IMR-90 (cell line): ENCODE data around the gene TENM3. TPM values are rescaled to one million over a fixed set of nuclear protein-coding genes. Genes with fewer than 3 reads are reported as not detected.

Experiments
- ATAC-seq: fragments of 200-7000 bp; cut with Tn5 transposase; 2 replicates; pipeline ENCODE4 v1.9.1; 2020; ENCODE audit warnings: low read depth, mild to moderate bottlenecking, moderate library complexity
- BruUV-seq: library from RNA; stranded (reverse); fragments of 400-500 nt; replicated peaks from 2 replicates; lab custom pipeline; 2021; lab: Mats Ljungman, UMichigan
- CTCF ChIA-PET: fragments of 300-600 bp; formaldehyde crosslinking; extraction: SDS; loops from one replicate; lab custom pipeline; 2021; ENCODE audit warnings: antibody characterized with exemption; lab: Yijun Ruan, JAX
- POLR2A ChIA-PET: fragments of 300-600 bp; sonication (Branson Sonifier 250); formaldehyde crosslinking; loops from one replicate; lab custom pipeline; 2022; ENCODE audit warnings: antibody characterized with exemption; ENCODE audit not compliant: unreplicated experiment; lab: Charles Lee
- DNase-seq: peaks from one replicate; pipeline ENCODE4 v3.0.0; 2013
- H2AFZ ChIP-seq: replicated peaks from 2 replicates; pipeline ENCODE3; 2013; ENCODE audit warnings: low read length, mild to moderate bottlenecking; ENCODE audit not compliant: poor library complexity
- H2AK5ac ChIP-seq: 2 replicates; pipeline ENCODE4 v1.6.1; 2013; ENCODE audit warnings: low read depth, low read length, inconsistent platforms
- H2AK9ac ChIP-seq: replicated peaks from 2 replicates; pipeline ENCODE3; 2013; ENCODE audit warnings: mild to moderate bottlenecking, low read depth, low read length, moderate library complexity; ENCODE audit not compliant: poor library complexity
- H2BK120ac ChIP-seq: 2 replicates; pipeline ENCODE4 v1.6.1; 2013; ENCODE audit warnings: low read depth, low read length, inconsistent platforms
- H2BK15ac ChIP-seq: 3 replicates; pipeline ENCODE4 v1.6.1; 2013; ENCODE audit warnings: low read depth, low read length, inconsistent platforms
- H2BK20ac ChIP-seq: 2 replicates; pipeline ENCODE4 v1.6.1; 2013; ENCODE audit warnings: low read depth, mild to moderate bottlenecking, inconsistent platforms, low read length, moderate library complexity
- H2BK5ac ChIP-seq: 2 replicates; pipeline ENCODE4 v1.6.1; 2013; ENCODE audit warnings: mild to moderate bottlenecking, low read depth, low read length, inconsistent platforms; ENCODE audit not compliant: poor library complexity, severe bottlenecking
- H3K14ac ChIP-seq: replicated peaks from 2 replicates; pipeline ENCODE4 v1.6.1; 2013; ENCODE audit warnings: low read depth, low read length, inconsistent platforms
- H3K18ac ChIP-seq: 2 replicates; pipeline ENCODE4 v1.6.1; 2013; ENCODE audit warnings: low read depth, low read length, control low read depth
- H3K23ac ChIP-seq: 2 replicates; pipeline ENCODE4 v1.6.1; 2013; ENCODE audit warnings: low read depth, low read length, inconsistent platforms
- H3K27ac ChIP-seq: 2 replicates; pipeline ENCODE4 v1.5.1; 2013; ENCODE audit warnings: mild to moderate bottlenecking, control low read depth, low read length; ENCODE audit not compliant: insufficient read depth
- H3K27me3 ChIP-seq: 2 replicates; pipeline ENCODE4 v1.6.1; 2013; ENCODE audit warnings: low read length; ENCODE audit not compliant: control insufficient read depth, insufficient read depth
- H3K36me3 ChIP-seq: 2 replicates; pipeline ENCODE4 v1.6.1; 2013; ENCODE audit warnings: low read length, mixed read lengths; ENCODE audit not compliant: control insufficient read depth, insufficient read depth
- H3K4ac ChIP-seq: 2 replicates; pipeline ENCODE4 v1.6.1; 2013; ENCODE audit warnings: low read depth, low read length, inconsistent platforms
- H3K4me1 ChIP-seq: 2 replicates; pipeline ENCODE4 v1.6.1; 2013; ENCODE audit warnings: low read length, mixed read lengths; ENCODE audit not compliant: control insufficient read depth, insufficient read depth
- H3K4me2 ChIP-seq: 2 replicates; pipeline ENCODE4 v1.6.1; 2013; ENCODE audit warnings: low read depth, mild to moderate bottlenecking, control low read depth, low read length, moderate library complexity
- H3K4me3 ChIP-seq: 2 replicates; pipeline ENCODE4 v1.5.1; 2013; ENCODE audit warnings: low read depth, mild to moderate bottlenecking, control low read depth, low read length, moderate library complexity; ENCODE audit not compliant: insufficient read depth
- H3K56ac ChIP-seq: 2 replicates; pipeline ENCODE4 v1.6.1; 2013; ENCODE audit warnings: low read length, inconsistent platforms; ENCODE audit not compliant: insufficient read depth; ENCODE audit errors: extremely low read depth
- H3K79me1 ChIP-seq, 2 experiments: 2 replicates each; pipeline ENCODE4 v1.6.1; 2013; ENCODE audit warnings: low read length in 2 of 2, inconsistent platforms in 1 of 2, low read depth in 1 of 2
- H3K9ac ChIP-seq: 2 replicates; pipeline ENCODE4 v1.6.1; 2013; ENCODE audit warnings: low read depth, low read length, control low read depth
- H3K9me1 ChIP-seq: 2 replicates; pipeline ENCODE4 v1.6.1; 2013; ENCODE audit warnings: low read length, inconsistent platforms; ENCODE audit not compliant: insufficient read depth
- H3K9me3 ChIP-seq: 2 replicates; pipeline ENCODE4 v1.6.1; 2013; ENCODE audit warnings: low read length; ENCODE audit not compliant: control insufficient read depth, insufficient read depth
- H4K20me1 ChIP-seq: 2 replicates; pipeline ENCODE4 v1.6.1; 2013; ENCODE audit warnings: low read length, inconsistent platforms; ENCODE audit not compliant: insufficient read depth
- H4K5ac ChIP-seq: 2 replicates; pipeline ENCODE4 v1.6.1; 2013; ENCODE audit warnings: mild to moderate bottlenecking, low read depth, low read length, control low read depth
- H4K8ac ChIP-seq, 2 experiments: 2 replicates each; pipeline ENCODE4 v1.6.1; 2013; ENCODE audit warnings: low read depth in 2 of 2, low read length in 2 of 2, control low read depth in 1 of 2, inconsistent platforms in 1 of 2
- H4K91ac ChIP-seq: 2 replicates; pipeline ENCODE4 v1.6.1; 2013; ENCODE audit warnings: low read depth, low read length, inconsistent platforms; ENCODE audit not compliant: insufficient read depth
- BHLHE40 ChIP-seq: fragments of 150-350 bp; IDR thresholded peaks from 2 replicates; pipeline ENCODE4 v1.6.1; 2016; ENCODE audit warnings: mild to moderate bottlenecking, low read depth, low read length
- CEBPB ChIP-seq: IDR thresholded peaks from 2 replicates; pipeline ENCODE4 v1.6.1; 2012; ENCODE audit warnings: low read depth, low read length, improper control_type of control experiment
- CTCF ChIP-seq: conservative IDR thresholded peaks from 2 replicates; pipeline ENCODE4 v1.5.1; 2012; ENCODE audit warnings: mild to moderate bottlenecking, low read depth, low read length, improper control_type of control experiment
- MAFK ChIP-seq: IDR thresholded peaks from 2 replicates; pipeline ENCODE4 v1.6.1; 2012; ENCODE audit warnings: low read depth, low read length, improper control_type of control experiment
- MAZ ChIP-seq: IDR thresholded peaks from 2 replicates; pipeline ENCODE4 v1.6.1; 2012; ENCODE audit warnings: low read depth, mild to moderate bottlenecking, low read length, improper control_type of control experiment, moderate library complexity, borderline replicate concordance
- MXI1 ChIP-seq: IDR thresholded peaks from 2 replicates; pipeline ENCODE4 v1.6.1; 2012; ENCODE audit warnings: low read depth, mild to moderate bottlenecking, low read length, moderate library complexity, borderline replicate concordance
- POLR2A ChIP-seq: IDR thresholded peaks from 2 replicates; pipeline ENCODE4 v1.6.1; 2012; ENCODE audit warnings: mild to moderate bottlenecking, low read depth, low read length
- RAD21 ChIP-seq: IDR thresholded peaks from 2 replicates; pipeline ENCODE4 v1.6.1; 2012; ENCODE audit warnings: low read length, improper control_type of control experiment
- RCOR1 ChIP-seq: IDR thresholded peaks from 2 replicates; pipeline ENCODE4 v1.6.1; 2012; ENCODE audit warnings: mild to moderate bottlenecking, low read length, improper control_type of control experiment; ENCODE audit not compliant: insufficient replicate concordance
- SMC3 ChIP-seq: fragments of 150-350 bp; IDR thresholded peaks from 2 replicates; pipeline ENCODE4 v1.6.1; 2016; ENCODE audit warnings: low read depth, mild to moderate bottlenecking, antibody characterized with exemption, low read length, moderate library complexity
- USF2 ChIP-seq: fragments of 150-350 bp; IDR thresholded peaks from 2 replicates; pipeline ENCODE4 v1.6.1; 2017; ENCODE audit warnings: mild to moderate bottlenecking, antibody characterized with exemption, low read length, low read depth
- WGBS, 2 experiments: methylation state at CpG; one replicate each; pipeline versions ENCODE4 v1.1.5 to v1.1.7; 2013; ENCODE audit warnings: missing lambda C conversion rate in 2 of 2; ENCODE audit not compliant: insufficient read length in 1 of 2; ENCODE audit errors: extremely low coverage in 2 of 2; 5-methylcytosine and 5-hydroxymethylcytosine counted together
- dilution Hi-C: fragments of 300-500 bp; cut with HindIII; formaldehyde crosslinking; loops from one replicate; pipeline ENCODE4 v1.14.3; 2018; ENCODE audit warnings: low sequenced_read_pairs; ENCODE audit not compliant: unreplicated experiment
- in situ Hi-C: fragments of 300-500 bp; cut with MboI; formaldehyde crosslinking; loops from 3 replicates; pipeline ENCODE4 v1.14.3; 2019; ENCODE audit warnings: low sequenced_read_pairs, inconsistent platforms, mixed read lengths
- intact Hi-C: fragments of 100-400 bp; cut with micrococcal nuclease; formaldehyde crosslinking; loops from 2 replicates; pipeline ENCODE4 v1.10.0; 2022
- polyA plus RNA-seq, 3 experiments: library from polyadenylated mRNA; depleted of rRNA; stranded (reverse); fragments of >200 nt; gene quantifications; 2 replicates each; pipeline ENCODE4 v1.2.3, GENCODE V29; 2012; ENCODE audit warnings: low replicate concordance in 1 of 3
- total RNA-seq: library from RNA; depleted of rRNA; stranded (reverse); fragments of >200 nt; gene quantifications from 2 replicates; pipeline ENCODE4 v1.2.3, GENCODE V29; 2012
- TF ChIP-seq, protein P1 (sequence below): fragments of 150-350 bp; IDR thresholded peaks from 2 replicates; pipeline ENCODE4 v1.6.1; 2016; ENCODE audit warnings: low read depth, mild to moderate bottlenecking, low read length, moderate library complexity, borderline replicate concordance

TENM3 gene
- total and polyA plus RNA-seq, 2 of the 4 experiments (the other 2 are of a cell fraction): 29.9 to 173 TPM

DNA sequence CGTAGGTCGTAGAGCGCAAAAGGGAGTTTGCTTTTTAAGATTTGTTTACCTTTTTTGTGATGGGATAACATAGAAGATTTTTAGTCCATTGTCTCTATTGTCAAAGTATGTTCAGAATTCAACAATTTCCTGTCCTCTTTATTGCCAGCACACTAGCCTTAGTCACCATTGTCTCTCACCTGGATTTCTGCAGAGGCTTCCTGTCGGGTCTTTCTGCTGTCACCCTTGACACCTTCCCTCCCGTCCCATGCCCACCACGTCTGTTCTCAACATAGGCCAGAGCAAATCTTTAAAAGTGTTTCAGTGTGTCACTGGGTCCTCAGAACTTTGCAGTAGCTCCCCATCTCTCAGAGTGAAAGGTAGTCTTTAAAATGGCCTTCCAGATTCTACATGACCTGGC lies 323.9 kb downstream of the TENM3 start:
- CTCF ChIA-PET: interaction anchor here (0.7 kb wide), 1 partner anchor 10 kb away, joined by 4 read pairs; no protein-coding TSS in a partner anchor
- dilution Hi-C loops: no loop called here

More for the DNA sequence above, 323.9 kb downstream of the TENM3 start:
- intact Hi-C loops (no loop called here), in situ Hi-C loops (no loop called here)
- no peak for TF ChIP-seq POLR2A
- TF ChIP-seq CTCF: no peak
- TF ChIP-seq MAZ: no peak
- TF ChIP-seq, protein P1, sequence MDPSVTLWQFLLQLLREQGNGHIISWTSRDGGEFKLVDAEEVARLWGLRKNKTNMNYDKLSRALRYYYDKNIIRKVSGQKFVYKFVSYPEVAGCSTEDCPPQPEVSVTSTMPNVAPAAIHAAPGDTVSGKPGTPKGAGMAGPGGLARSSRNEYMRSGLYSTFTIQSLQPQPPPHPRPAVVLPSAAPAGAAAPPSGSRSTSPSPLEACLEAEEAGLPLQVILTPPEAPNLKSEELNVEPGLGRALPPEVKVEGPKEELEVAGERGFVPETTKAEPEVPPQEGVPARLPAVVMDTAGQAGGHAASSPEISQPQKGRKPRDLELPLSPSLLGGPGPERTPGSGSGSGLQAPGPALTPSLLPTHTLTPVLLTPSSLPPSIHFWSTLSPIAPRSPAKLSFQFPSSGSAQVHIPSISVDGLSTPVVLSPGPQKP: no peak
- TF ChIP-seq RAD21: no peak
- TF ChIP-seq USF2: no peak
- no peak for TF ChIP-seq MXI1
- TF ChIP-seq BHLHE40: no peak
- no peak for TF ChIP-seq SMC3
- no peak for TF ChIP-seq RCOR1
- TF ChIP-seq MAFK: no peak
- no peak for TF ChIP-seq CEBPB
- H4K20me1 ChIP-seq: no peaks in the 10 kb centered on the region
- H2BK5ac ChIP-seq: no peak overlapping the region
- no peak overlapping the region for H3K9ac ChIP-seq
- WGBS, 2 experiments: 100% methylated on average over 1 of the region's 6 CpGs; no CpG with 5 or more reads in 1 of the 2 experiments
- H3K9me3 ChIP-seq: no peaks in the 10 kb centered on the region
- H3K27me3 ChIP-seq: no peaks in the 10 kb centered on the region
- H3K18ac ChIP-seq: no peak overlapping the region
- H2BK20ac ChIP-seq: no peak overlapping the region
- H3K14ac ChIP-seq: no peak overlapping the region; the same call in 1 of the 2 replicates
- no TSS peak for BruUV-seq
- ATAC-seq (no peak), DNase-seq (no peak)
- no peak overlapping the region for H3K4me2 ChIP-seq
- no peak overlapping the region for H2BK120ac ChIP-seq
- H3K23ac ChIP-seq: no peak overlapping the region
- H4K5ac ChIP-seq: no peak overlapping the region
- no peak overlapping the region for H2AFZ ChIP-seq
- H4K91ac ChIP-seq: no peak overlapping the region
- no peak overlapping the region for H3K27ac ChIP-seq
- H3K4me3 ChIP-seq: no peak overlapping the region
- H3K79me1 ChIP-seq: peaks cover 3 to 9% of the 10 kb centered on the region in 2 experiments; a peak in 2 of 4 replicates
- peak overlapping the region; percentile 48 for H2AK9ac ChIP-seq
- peaks cover 7% of the 10 kb centered on the region; the same call in 1 of the 2 replicates for H3K9me1 ChIP-seq
- peaks cover 4% of the 10 kb centered on the region; the same call in 1 of the 2 replicates for H3K4me1 ChIP-seq
- POLR2A ChIA-PET: no interaction called here
- no peak overlapping the region for H3K56ac ChIP-seq
- no peak overlapping the region for H4K8ac ChIP-seq
- no peak overlapping the region for H3K4ac ChIP-seq
- H3K36me3 ChIP-seq: 0 out of 2 replicates have a peak, but pooled peaks cover 1% of the 10 kb centered on the region
- peak overlapping the region; percentile 11; the same call in 1 of the 2 replicates for H2AK5ac ChIP-seq
- no peak overlapping the region for H2BK15ac ChIP-seq
